Middle frontal gyrus (tissue), 1 donor: Measurements from ENCODE around the gene DLX3.

Experiments
- DNase-seq: peaks from one replicate; pipeline ENCODE4 v3.0.0-alpha.2; 2015; ENCODE audit warnings: low spot score; ENCODE audit errors: extremely low spot score

DLX3 gene

GRCh38 chr17:49973271-49973615 is 21.8 kb downstream of the DLX3 start:
- DNase-seq = no peak

GRCh38 chr17:49972486-49973270 is 22.3 kb downstream of the DLX3 start:
- no peak for DNase-seq

- no peak for DNase-seq
Measured at GRCh38 chr17:49971848-49972485, 23.1 kb downstream of the DLX3 start.

GRCh38 chr17:49971199-49971847 is 23.7 kb downstream of the DLX3 start:
- no peak for DNase-seq

- no peak for DNase-seq
Measured at GRCh38 chr17:49970498-49970897, 24.5 kb downstream of the DLX3 start.

GRCh38 chr17:49969795-49970389 is 25.1 kb downstream of the DLX3 start:
- DNase-seq = no peak

GRCh38 chr17:49969134-49969759 is 25.8 kb downstream of the DLX3 start, which contains the start of gene DLX4:
Gene DLX4 (plus strand): TSS chr17:49969190. CDS start chr17:49969469, 279 bp downstream.
- DNase-seq = no peak

GRCh38 chr17:49968405-49969133 is 26.5 kb downstream of the DLX3 start:
- no peak for DNase-seq

- DNase-seq = no peak
Measured at GRCh38 chr17:49967621-49968404, 27.2 kb downstream of the DLX3 start.

- DNase-seq = no peak
Measured at GRCh38 chr17:49967205-49967604, 27.8 kb downstream of the DLX3 start.

GRCh38 chr17:49966767-49967166 is 28.3 kb downstream of the DLX3 start:
- no peak for DNase-seq

GRCh38 chr17:49965524-49965909 is 29.5 kb downstream of the DLX3 start:
- DNase-seq = no peak

GRCh38 chr17:49964769-49965523 is 30.1 kb downstream of the DLX3 start:
- DNase-seq = no peak

GRCh38 chr17:49964303-49964768 is 30.7 kb downstream of the DLX3 start:
- DNase-seq = no peak

- DNase-seq = no peak
Measured at GRCh38 chr17:49963626-49964302, 31.3 kb downstream of the DLX3 start.

GRCh38 chr17:49963309-49963625 is 31.8 kb downstream of the DLX3 start:
- DNase-seq = no peak

GRCh38 chr17:49962599-49963308 is 32.3 kb downstream of the DLX3 start:
- DNase-seq = no peak
